K562 (cell line): ENCODE measurements around the gene LCE1D.

Experiments
- ATF7 ChIP-seq: fragments of 450-650 bp; IDR thresholded peaks from 2 replicates; pipeline ENCODE4 v1.7.1; 2014; ENCODE audit warnings: mild to moderate bottlenecking, moderate library complexity
- PCBP1 ChIP-seq: fragments of 200-400 bp; formaldehyde crosslinking; IDR thresholded peaks from 2 replicates; pipeline ENCODE4 v1.6.1; 2018; ENCODE audit warnings: mild to moderate bottlenecking, low read depth, low read length; ENCODE audit not compliant: poor library complexity, severe bottlenecking
- SNRNP70 ChIP-seq: fragments of 200-400 bp; formaldehyde crosslinking; optimal IDR thresholded peaks from 2 replicates; pipeline ENCODE3; 2017; ENCODE audit warnings: low read depth, low read length
- ZNF253 ChIP-seq: fragments of 250-450 bp; sonication (Bioruptor Pico); conservative IDR thresholded peaks from 2 replicates; pipeline ENCODE4 v1.6.1; 2021; ENCODE audit warnings: mild to moderate bottlenecking
- ZNF274 ChIP-seq: IDR thresholded peaks from 2 replicates; pipeline ENCODE4 v1.6.1; 2011; ENCODE audit warnings: low read depth, mild to moderate bottlenecking, low read length, moderate library complexity, borderline replicate concordance
- TF ChIP-seq, protein P1 (sequence below): fragments of 250-450 bp; sonication (Bioruptor Pico); IDR thresholded peaks from 2 replicates; pipeline ENCODE4 v1.4.0; 2020; ENCODE audit warnings: mild to moderate bottlenecking, moderate library complexity
- TF ChIP-seq, protein P2 (sequence below): IDR thresholded peaks from 2 replicates; pipeline ENCODE4 v1.6.1; 2016; ENCODE audit warnings: missing genetic modification characterization, missing compliant biosample characterization
- TF ChIP-seq, protein P3 (sequence below), 2 experiments: fragments of 450-650 bp; formaldehyde crosslinking in 1 of 2; IDR thresholded peaks; 2 replicates each; pipeline versions ENCODE4 v1.4.0 to v1.6.1; 2014 to 2020; ENCODE audit warnings: mild to moderate bottlenecking in 2 of 2, borderline replicate concordance in 1 of 2, low read depth in 1 of 2

DNA sequence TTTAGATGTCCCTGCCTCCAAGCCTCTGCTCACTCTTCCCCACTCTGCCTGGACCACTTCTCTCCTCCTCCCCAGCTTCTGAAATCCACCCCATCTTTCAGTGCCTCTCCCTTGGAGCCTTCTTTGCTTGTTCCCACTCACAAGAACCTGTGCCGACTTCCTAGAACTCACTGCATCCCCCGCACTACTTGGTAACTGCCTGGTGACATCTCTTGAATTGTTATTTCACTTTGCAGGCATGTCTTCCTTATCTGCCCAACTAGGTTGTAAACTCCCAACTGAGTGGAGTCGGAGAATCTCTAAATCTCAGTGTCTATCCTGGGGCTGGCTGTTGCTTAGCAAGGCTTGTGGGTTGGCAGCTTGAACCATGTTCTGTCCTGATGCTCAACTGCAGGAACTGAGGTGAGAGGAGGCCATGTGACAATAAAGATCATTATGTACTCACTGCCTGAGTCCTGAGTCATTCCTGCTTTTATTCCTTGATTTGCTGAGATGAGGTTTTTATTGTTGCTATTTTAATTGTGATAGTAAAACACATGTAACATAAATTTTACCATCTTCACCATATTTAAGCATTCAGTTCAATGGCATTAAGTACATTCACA, 34.8 kb upstream of the LCE1D start:
- no peak for TF ChIP-seq SNRNP70
- no peak for TF ChIP-seq ZNF253 (CRISPR knock-in tag)
- no peak for TF ChIP-seq PCBP1
- no peak for TF ChIP-seq ZNF274
- no peak for TF ChIP-seq ATF7
- TF ChIP-seq, protein P1, sequence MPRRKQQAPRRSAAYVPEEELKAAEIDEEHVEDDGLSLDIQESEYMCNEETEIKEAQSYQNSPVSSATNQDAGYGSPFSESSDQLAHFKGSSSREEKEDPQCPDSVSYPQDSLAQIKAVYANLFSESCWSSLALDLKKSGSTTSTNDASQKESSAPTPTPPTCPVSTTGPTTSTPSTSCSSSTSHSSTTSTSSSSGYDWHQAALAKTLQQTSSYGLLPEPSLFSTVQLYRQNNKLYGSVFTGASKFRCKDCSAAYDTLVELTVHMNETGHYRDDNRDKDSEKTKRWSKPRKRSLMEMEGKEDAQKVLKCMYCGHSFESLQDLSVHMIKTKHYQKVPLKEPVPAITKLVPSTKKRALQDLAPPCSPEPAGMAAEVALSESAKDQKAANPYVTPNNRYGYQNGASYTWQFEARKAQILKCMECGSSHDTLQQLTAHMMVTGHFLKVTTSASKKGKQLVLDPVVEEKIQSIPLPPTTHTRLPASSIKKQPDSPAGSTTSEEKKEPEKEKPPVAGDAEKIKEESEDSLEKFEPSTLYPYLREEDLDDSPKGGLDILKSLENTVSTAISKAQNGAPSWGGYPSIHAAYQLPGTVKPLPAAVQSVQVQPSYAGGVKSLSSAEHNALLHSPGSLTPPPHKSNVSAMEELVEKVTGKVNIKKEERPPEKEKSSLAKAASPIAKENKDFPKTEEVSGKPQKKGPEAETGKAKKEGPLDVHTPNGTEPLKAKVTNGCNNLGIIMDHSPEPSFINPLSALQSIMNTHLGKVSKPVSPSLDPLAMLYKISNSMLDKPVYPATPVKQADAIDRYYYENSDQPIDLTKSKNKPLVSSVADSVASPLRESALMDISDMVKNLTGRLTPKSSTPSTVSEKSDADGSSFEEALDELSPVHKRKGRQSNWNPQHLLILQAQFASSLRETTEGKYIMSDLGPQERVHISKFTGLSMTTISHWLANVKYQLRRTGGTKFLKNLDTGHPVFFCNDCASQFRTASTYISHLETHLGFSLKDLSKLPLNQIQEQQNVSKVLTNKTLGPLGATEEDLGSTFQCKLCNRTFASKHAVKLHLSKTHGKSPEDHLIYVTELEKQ (CRISPR knock-in tag): no peak
- TF ChIP-seq, protein P2, sequence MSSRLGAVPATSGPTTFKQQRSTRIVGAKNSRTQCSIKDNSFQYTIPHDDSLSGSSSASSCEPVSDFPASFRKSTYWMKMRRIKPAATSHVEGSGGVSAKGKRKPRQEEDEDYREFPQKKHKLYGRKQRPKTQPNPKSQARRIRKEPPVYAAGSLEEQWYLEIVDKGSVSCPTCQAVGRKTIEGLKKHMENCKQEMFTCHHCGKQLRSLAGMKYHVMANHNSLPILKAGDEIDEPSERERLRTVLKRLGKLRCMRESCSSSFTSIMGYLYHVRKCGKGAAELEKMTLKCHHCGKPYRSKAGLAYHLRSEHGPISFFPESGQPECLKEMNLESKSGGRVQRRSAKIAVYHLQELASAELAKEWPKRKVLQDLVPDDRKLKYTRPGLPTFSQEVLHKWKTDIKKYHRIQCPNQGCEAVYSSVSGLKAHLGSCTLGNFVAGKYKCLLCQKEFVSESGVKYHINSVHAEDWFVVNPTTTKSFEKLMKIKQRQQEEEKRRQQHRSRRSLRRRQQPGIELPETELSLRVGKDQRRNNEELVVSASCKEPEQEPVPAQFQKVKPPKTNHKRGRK: no peak
- TF ChIP-seq, protein P3, sequence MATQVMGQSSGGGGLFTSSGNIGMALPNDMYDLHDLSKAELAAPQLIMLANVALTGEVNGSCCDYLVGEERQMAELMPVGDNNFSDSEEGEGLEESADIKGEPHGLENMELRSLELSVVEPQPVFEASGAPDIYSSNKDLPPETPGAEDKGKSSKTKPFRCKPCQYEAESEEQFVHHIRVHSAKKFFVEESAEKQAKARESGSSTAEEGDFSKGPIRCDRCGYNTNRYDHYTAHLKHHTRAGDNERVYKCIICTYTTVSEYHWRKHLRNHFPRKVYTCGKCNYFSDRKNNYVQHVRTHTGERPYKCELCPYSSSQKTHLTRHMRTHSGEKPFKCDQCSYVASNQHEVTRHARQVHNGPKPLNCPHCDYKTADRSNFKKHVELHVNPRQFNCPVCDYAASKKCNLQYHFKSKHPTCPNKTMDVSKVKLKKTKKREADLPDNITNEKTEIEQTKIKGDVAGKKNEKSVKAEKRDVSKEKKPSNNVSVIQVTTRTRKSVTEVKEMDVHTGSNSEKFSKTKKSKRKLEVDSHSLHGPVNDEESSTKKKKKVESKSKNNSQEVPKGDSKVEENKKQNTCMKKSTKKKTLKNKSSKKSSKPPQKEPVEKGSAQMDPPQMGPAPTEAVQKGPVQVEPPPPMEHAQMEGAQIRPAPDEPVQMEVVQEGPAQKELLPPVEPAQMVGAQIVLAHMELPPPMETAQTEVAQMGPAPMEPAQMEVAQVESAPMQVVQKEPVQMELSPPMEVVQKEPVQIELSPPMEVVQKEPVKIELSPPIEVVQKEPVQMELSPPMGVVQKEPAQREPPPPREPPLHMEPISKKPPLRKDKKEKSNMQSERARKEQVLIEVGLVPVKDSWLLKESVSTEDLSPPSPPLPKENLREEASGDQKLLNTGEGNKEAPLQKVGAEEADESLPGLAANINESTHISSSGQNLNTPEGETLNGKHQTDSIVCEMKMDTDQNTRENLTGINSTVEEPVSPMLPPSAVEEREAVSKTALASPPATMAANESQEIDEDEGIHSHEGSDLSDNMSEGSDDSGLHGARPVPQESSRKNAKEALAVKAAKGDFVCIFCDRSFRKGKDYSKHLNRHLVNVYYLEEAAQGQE (IDR thresholded peaks at IDR 0.05; ENCODE audit: borderline replicate concordance): no peak
- TF ChIP-seq, protein P3 (CRISPR knock-in tag; IDR thresholded peaks at IDR 0.05; ENCODE audit: low read depth): no peak
